AG09309 (cell line): ENCODE measurements around the gene PPM1B.
A peak's percentile ranks its signal among the peaks of the same experiment; 100 is the strongest.

Experiments
- DNase-seq: peaks from one replicate; pipeline ENCODE4 v3.0.0-alpha.2; 2010; ENCODE audit warnings: low read depth
- H3K4me3 ChIP-seq: 2 replicates; pipeline ENCODE4 v1.5.1; 2011; ENCODE audit warnings: mild to moderate bottlenecking, low read depth, low read length, moderate library complexity; ENCODE audit not compliant: control insufficient read depth
- TF ChIP-seq, protein P1 (sequence below): IDR thresholded peaks from 2 replicates; pipeline ENCODE4 v1.5.1; 2011; ENCODE audit warnings: mild to moderate bottlenecking, low read depth, low read length, inconsistent platforms; ENCODE audit not compliant: insufficient read depth, control insufficient read depth; ENCODE audit errors: missing control alignments

PPM1B gene

DNA sequence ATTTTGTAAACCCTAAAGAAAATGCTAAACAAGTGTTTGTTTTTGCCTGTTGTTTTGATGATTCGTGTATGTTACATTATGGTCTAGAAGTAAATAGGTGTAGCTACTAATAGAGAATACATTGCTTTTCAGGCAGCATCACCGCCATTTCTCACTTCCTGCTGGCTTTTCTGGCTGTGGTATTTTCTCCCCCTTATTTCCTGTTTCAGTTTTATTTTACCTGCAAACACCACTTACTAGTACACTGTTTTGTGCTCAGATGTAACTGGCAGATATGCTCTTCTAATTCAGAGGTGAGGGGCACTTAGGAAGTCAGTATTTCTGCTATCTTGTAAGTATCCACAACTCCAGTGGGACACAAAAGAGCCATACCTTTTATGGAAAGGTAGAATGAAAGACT is 68.5 kb downstream of the PPM1B start:
- no peak for DNase-seq
- TF ChIP-seq, protein P1, sequence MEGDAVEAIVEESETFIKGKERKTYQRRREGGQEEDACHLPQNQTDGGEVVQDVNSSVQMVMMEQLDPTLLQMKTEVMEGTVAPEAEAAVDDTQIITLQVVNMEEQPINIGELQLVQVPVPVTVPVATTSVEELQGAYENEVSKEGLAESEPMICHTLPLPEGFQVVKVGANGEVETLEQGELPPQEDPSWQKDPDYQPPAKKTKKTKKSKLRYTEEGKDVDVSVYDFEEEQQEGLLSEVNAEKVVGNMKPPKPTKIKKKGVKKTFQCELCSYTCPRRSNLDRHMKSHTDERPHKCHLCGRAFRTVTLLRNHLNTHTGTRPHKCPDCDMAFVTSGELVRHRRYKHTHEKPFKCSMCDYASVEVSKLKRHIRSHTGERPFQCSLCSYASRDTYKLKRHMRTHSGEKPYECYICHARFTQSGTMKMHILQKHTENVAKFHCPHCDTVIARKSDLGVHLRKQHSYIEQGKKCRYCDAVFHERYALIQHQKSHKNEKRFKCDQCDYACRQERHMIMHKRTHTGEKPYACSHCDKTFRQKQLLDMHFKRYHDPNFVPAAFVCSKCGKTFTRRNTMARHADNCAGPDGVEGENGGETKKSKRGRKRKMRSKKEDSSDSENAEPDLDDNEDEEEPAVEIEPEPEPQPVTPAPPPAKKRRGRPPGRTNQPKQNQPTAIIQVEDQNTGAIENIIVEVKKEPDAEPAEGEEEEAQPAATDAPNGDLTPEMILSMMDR, result no peak
- no peak overlapping the region for H3K4me3 ChIP-seq

DNA sequence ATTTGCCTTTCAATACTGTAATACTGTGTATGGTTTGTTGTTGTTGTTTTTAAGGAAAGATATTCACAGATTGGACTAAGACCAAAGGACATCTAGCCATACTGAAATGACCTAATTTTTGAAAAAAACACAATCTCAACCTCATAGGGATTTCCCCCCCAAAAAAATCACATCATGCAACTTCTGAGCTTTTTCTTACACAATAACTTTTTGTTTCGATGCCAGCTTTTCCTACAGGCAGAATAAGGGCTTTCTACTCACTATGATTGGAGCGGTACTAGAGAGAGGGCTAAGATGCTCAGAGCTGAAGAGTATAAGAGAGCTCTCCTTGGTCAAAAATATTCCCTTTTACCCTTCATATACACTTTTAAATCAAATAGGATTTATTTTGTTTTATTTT is 74.2 kb downstream of the PPM1B start:
- no peak for DNase-seq
- H3K4me3 ChIP-seq, result no peak overlapping the region
- TF ChIP-seq, protein P1, result no peak

DNA sequence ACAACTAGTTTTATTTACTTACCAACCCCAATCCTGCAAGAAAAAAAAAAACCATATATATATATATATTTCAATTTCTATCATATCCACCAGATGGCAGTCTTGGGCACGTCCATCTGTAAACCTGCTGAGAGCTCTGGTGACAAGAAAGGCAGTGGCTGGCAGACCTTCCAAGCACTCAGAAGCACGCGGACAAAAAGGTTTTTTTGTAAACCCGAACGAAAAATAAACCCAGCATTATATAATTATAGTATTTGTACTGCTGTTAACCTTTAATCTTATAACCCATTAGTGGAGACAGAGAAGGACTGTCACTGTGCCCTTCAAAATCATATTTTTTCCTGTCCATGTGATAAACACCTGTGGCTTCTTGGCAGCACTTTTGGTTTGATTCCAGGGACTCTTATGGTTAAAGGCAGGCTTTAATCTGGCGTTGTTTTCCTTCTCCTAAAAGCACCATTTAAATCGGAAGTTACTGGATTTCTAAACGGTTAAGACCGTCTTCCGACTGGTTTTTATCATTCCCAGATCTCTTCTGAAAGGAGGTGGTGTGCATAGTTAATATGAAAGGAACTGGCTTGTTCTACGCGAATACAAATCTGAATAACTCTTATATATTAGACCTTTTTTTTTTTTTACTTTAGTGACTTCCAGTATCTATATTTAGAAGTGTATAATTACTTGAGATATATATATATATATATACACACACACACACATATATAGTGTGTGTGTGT is 75.6 kb downstream of the PPM1B start:
- no peak overlapping the region; the same call in 1 of the 2 replicates for H3K4me3 ChIP-seq
- TF ChIP-seq, protein P1, result peak; percentile 56
- DNase-seq, result no peak

DNA sequence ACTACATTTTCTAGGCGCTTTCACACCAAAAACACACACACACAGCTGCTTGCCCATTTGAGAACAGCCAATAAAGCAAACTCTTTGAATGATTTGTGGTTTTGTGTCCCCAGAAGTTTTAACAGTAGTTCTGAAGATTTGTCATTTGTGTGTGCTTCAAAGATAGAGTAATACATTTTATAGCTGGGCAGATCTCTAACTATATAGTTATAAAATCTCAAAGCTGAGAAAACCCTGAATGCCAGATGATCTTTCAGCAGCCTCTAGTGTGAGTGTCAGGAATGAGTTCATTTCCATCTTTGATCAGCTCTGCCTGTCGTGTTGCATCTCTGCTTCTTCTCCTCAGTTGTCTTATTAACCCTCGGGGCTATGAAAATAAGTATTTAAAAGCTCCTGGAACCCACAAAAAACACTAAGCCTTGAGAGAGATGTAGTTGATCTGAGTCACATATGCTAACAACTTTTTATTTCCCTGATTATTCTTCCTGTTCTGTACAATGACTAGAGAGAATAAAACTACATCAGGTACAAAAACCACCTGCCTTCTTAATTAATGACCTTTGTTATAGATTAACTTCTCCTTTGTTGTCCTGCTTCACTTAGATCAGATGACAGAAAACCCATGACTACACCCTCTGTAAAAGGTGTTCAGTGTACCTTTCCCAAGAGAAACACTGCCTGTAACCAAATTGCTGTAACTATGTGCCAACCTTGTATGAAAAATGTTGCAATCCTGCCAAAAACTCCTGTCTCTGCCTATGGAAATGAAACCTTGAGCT is 76.6 kb downstream of the PPM1B start:
- DNase-seq, result no peak
- TF ChIP-seq, protein P1, result no peak

DNA sequence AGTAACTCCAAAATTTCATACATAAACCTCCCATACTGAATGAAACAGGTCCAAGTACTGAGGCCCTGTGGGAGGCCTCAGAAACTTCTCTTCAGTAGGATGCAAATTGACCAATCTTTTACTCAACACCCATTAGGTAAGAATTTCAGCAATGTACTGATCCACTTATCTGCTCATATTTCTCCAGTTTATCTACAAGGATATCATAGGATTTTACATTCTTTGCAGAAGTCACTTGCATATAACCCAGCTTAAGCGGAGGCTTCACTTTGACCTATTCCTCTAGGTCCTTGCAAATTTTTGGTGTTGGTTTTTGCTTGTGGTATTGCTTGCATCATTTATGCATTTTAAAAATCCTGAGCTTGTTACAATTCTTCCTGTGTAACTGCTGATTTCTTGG is 77.8 kb downstream of the PPM1B start:
- H3K4me3 ChIP-seq, result no peak overlapping the region
- DNase-seq, result no peak
- TF ChIP-seq, protein P1, result no peak

More for the DNA sequence above, 76.6 kb downstream of the PPM1B start:
- H3K4me3 ChIP-seq, result no peak overlapping the region

DNA sequence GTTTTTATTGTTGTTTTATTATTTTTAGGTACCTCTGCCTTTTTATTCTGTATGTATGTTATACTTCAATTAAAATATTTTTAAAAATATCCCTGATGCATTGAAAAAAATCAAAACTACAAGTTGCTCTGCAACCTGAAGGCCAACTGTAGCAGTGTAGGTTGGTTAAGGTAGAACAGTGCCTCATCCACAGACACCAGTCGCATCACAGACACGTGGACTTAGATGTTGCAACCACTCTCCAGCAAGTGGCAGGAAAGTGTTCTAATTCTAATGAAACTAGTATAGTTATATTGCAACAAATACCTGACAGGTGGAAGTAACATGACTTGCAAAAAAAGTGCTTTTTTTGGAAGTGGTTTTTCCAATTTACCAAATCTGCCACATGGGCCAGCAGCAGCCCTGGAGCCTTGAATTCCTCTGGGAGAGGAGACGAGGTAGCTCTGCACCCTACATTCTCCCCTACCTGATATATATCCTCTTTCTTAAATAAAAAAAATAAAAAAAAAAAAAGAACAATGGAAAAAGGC is 78.2 kb downstream of the PPM1B start:
- no peak overlapping the region for H3K4me3 ChIP-seq
- no peak for DNase-seq

More for the DNA sequence above, 78.2 kb downstream of the PPM1B start:
- TF ChIP-seq, protein P1, result no peak
